ENCODE results near the gene HBE1. TPM values are rescaled to one million over a fixed set of nuclear protein-coding genes. Genes with fewer than 3 reads are reported as not detected.
"Not testable (repeated sequence)": the region's sequence is repeated elsewhere in the genome, so short reads cannot be mapped to it uniquely, and the experiment has no call there.

Gene HBE1
- total RNA-seq, 4 donors from 2014 or later: not detected

DNA sequence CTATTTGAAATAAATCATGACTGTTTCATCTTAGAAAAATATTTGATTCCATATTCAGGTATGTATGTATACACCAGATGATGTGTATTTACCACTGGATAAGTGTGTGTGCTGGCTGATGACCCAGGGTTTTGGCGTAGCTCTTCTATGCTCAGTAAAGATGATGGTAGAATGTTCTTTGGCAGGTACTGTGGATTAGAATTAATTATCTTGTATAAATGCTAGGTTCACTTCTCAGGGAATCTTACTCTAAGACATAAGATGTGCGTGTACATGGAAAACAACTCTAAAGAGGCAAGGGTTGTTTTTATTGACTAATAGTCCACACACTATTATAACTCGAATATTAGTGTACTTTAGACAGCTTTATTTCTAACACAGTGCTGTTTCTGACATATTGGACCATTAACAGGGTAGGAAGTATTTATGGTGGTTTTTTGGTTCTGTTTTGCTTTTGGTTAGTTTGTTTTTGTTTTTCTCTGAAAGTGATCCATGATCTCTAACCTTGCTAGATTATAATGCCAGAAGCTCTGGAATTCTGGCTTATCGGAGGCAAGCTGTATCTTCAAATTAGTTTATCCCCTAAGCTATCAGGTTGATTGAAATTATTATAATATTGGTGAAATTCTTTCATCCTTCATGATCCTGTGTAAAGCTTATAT lies 19.1 kb downstream of the HBE1 start:
- H3K36me3 ChIP-seq: no peaks in the 10 kb centered on the region
- TF ChIP-seq, protein P1, sequence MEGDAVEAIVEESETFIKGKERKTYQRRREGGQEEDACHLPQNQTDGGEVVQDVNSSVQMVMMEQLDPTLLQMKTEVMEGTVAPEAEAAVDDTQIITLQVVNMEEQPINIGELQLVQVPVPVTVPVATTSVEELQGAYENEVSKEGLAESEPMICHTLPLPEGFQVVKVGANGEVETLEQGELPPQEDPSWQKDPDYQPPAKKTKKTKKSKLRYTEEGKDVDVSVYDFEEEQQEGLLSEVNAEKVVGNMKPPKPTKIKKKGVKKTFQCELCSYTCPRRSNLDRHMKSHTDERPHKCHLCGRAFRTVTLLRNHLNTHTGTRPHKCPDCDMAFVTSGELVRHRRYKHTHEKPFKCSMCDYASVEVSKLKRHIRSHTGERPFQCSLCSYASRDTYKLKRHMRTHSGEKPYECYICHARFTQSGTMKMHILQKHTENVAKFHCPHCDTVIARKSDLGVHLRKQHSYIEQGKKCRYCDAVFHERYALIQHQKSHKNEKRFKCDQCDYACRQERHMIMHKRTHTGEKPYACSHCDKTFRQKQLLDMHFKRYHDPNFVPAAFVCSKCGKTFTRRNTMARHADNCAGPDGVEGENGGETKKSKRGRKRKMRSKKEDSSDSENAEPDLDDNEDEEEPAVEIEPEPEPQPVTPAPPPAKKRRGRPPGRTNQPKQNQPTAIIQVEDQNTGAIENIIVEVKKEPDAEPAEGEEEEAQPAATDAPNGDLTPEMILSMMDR (IDR thresholded peaks at IDR 0.05): no peak
- TF ChIP-seq POLR2A (IDR thresholded peaks at IDR 0.05): no peak
- H3K4me3 ChIP-seq: no peak overlapping the region
- no peak for DNase-seq
- no peak overlapping the region for H3K27ac ChIP-seq
- no peaks in the 10 kb centered on the region for H3K27me3 ChIP-seq
- no peaks in the 10 kb centered on the region for H3K9me3 ChIP-seq
- no peaks in the 10 kb centered on the region for H3K4me1 ChIP-seq

DNA sequence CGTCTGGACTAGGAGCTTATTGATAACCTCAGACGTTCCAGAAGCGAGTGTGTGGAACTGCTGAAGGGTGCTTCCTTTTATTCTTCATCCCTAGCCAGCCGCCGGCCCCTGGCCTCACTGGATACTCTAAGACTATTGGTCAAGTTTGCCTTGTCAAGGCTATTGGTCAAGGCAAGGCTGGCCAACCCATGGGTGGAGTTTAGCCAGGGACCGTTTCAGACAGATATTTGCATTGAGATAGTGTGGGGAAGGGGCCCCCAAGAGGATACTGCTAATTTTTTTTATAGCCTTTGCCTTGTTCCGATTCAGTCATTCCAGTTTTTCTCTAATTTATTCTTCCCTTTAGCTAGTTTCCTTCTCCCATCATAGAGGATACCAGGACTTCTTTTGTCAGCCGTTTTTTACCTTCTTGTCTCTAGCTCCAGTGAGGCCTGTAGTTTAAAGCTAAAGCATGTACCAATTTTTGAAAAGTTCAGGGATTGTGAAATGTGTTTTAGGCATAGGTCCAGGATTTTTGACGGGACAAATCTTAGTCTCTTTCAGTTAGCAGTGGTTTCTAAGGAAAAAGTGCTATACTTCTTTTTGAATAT lies 19.8 kb downstream of the HBE1 start, which contains the start of gene HBG1:
Gene HBG1, minus strand, starts transcription at position 51 of the 590 bp plus-strand sequence. CDS start 53 bp downstream, outside the sequence.
- not testable (repeated sequence) for H3K9me3 ChIP-seq, H3K27ac ChIP-seq, H3K36me3 ChIP-seq, H3K4me1 ChIP-seq, H3K27me3 ChIP-seq, DNase-seq, H3K4me3 ChIP-seq

DNA sequence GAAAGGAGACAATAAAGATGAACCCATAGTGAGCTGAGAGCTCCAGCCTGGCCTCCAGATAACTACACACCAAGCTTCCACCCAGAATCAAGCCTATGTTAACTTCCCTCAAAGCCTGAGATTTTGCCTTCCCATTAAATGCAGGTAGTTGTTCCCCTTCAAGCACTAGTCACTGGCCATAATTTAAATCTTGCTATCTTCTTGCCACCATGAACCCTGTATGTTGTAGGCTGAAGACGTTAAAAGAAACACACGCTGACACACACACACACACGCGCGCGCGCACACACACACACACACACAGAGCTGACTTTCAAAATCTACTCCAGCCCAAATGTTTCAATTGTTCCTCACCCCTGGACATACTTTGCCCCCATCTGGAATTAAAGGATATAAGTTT lies 21.2 kb downstream of the HBE1 start:
- H3K36me3 ChIP-seq, H3K27me3 ChIP-seq, H3K9me3 ChIP-seq, H3K4me3 ChIP-seq, DNase-seq, H3K4me1 ChIP-seq, H3K27ac ChIP-seq: not testable (repeated sequence)

DNA sequence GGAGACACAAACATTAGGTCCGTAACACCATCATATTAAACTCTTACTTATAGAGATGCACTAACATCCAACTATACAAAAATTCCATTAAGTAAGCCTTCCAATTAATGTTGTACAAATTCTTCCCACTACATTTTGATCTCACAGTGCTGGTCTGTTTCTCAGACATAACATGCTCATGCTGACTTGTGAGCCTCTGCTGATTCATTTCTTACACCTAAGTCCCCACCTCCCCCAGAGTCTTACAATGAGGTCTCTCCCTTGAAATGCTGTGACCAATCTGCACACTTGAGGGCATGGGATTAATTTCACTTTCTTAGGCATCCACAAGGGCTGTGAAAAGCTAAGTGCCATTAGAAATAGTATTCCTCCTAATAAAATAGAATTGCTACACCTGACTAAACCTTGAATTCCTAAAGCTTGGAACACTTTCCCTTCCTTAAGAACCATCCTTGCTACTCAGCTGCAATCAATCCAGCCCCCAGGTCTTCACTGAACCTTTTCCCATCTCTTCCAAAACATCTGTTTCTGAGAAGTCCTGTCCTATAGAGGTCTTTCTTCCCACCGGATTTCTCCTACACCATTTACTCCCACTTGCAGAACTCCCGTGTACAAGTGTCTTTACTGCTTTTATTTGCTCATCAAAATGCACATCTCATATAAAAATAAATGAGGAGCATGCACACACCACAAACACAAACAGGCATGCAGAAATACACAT lies 22.1 kb downstream of the HBE1 start:
- TF ChIP-seq, protein P1 (IDR thresholded peaks at IDR 0.05): no peak
- TF ChIP-seq POLR2A (IDR thresholded peaks at IDR 0.05): no peak
- Histone ChIP-seq H3K9me3 (no peaks in the 10 kb centered on the region), H3K27ac (no peak overlapping the region), H3K27me3 (no peaks in the 10 kb centered on the region), H3K4me1 (no peaks in the 10 kb centered on the region), H3K4me3 (no peak overlapping the region), H3K36me3 (no peaks in the 10 kb centered on the region)
- DNase-seq: no peak

DNA sequence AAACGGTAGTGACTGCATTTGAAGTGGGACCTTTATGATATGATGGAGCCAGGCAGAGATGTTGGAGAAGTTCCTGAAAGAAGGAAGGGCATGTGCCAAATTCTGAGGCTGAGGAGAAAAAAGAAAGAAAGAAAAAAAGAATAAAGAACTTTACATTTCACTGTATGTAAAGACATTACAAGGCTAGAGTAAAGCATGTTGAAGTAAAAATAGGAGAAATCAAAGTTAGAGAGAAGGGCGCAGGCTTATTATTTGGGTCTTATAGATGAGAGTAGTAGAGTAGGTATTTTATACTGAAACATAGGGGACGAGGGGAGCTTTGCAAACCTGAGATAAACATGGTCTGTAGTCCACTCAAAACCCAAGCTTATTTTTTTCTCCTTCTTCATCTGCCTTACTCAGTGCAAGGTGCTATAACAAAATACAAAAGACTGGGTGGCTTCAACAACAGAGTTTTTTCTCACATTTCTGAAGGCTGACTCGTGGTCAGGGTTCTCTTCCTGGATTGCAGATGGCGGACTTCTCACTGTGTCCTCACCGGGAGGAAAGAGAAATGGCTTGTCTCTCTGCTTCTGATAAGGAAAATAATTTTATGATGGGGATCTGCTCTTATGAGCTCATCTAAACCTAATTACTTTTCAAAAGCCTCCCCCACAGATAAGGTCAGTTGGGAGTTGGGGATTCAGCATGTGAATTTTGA lies 22.8 kb downstream of the HBE1 start:
- Histone ChIP-seq H3K27ac (no peak overlapping the region), H3K4me3 (no peak overlapping the region), H3K9me3 (no peaks in the 10 kb centered on the region), H3K36me3 (no peaks in the 10 kb centered on the region), H3K27me3 (no peaks in the 10 kb centered on the region), H3K4me1 (no peaks in the 10 kb centered on the region)
- TF ChIP-seq, protein P1 (IDR thresholded peaks at IDR 0.05): no peak
- no peak for TF ChIP-seq POLR2A (IDR thresholded peaks at IDR 0.05)
- DNase-seq: no peak

DNA sequence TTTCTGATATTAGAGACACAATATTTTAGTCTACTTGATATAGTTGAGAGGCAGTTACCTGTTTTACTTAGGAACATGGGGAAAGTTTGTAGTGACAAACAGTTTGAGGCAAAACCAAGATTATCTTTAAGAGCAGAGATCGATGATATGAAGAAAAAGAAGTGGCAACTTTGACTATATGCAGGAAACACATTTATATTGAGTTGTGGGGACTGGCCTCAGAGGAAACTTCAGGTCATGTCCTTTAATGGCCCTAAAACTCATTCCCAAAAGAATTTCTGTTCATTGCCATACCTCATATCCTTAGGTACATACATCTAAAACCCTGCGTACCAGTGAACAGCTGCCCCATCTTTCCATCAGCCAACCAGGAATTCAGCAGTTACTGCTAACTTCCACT lies 24.6 kb downstream of the HBE1 start:
- TF ChIP-seq, protein P1 (IDR thresholded peaks at IDR 0.05): no peak
- no peaks in the 10 kb centered on the region for H3K9me3 ChIP-seq
- no peak overlapping the region for H3K4me3 ChIP-seq

More for the DNA sequence above, 24.6 kb downstream of the HBE1 start:
- DNase-seq: no peak
- no peaks in the 10 kb centered on the region for H3K4me1 ChIP-seq
- H3K36me3 ChIP-seq: no peaks in the 10 kb centered on the region
- H3K27me3 ChIP-seq: no peaks in the 10 kb centered on the region
- H3K27ac ChIP-seq: no peak overlapping the region

Measured in Peyer's patch (tissue), 4 donors.